Liver (tissue), 3 donors: ENCODE data around the gene TRIM41.

Source experiments
- CTCF ChIP-seq: fragments of 150-350 bp; IDR thresholded peaks from 2 replicates; pipeline ENCODE4 v1.5.1; 2017; ENCODE audit warnings: improper control_type of control experiment, low read depth, low read length; ENCODE audit not compliant: missing input control
- RAD21 ChIP-seq, 2 donors: IDR thresholded peaks; 2 replicates each; pipeline ENCODE4 v1.6.1; 2016; ENCODE audit warnings: antibody characterized with exemption in 2 of 2, mild to moderate bottlenecking in 2 of 2
- YY1 ChIP-seq: IDR thresholded peaks from 2 replicates; pipeline ENCODE4 v1.6.1; 2016; ENCODE audit warnings: antibody characterized with exemption, mild to moderate bottlenecking
- donor health status: healthy.
- donor health status: healthy.

GRCh38 chr5:181233088-181233800, 10.2 kb downstream of the TRIM41 start:
- TF ChIP-seq RAD21 (IDR thresholded peaks at IDR 0.05) (no peak), CTCF (no peak), YY1 (no peak)
